Calu3 (cell line): ENCODE results near the gene CACNA2D3. TPM values are rescaled to one million over a fixed set of nuclear protein-coding genes. Genes with fewer than 3 reads are reported as not detected.

ENCODE experiments used
- BruUV-seq: library from RNA; stranded (reverse); fragments of 400-500 nt; replicated peaks from 2 replicates; lab custom pipeline; 2021; lab: Mats Ljungman, UMichigan
- CTCF ChIA-PET: fragments of 300-600 bp; sonication (Branson Sonifier 250); formaldehyde crosslinking; loops from one replicate; lab custom pipeline; 2022; ENCODE audit warnings: antibody characterized with exemption; lab: Charles Lee
- DNase-seq: peaks from one replicate; pipeline ENCODE4 v3.0.0; 2022
- H3K27ac Mint-ChIP-seq: one replicate; pipeline ENCODE4 v1.8.0; 2022; ENCODE audit warnings: mixed read lengths; ENCODE audit not compliant: unreplicated experiment
- H3K27me3 Mint-ChIP-seq: one replicate; pipeline ENCODE4 v1.8.0; 2022; ENCODE audit warnings: mixed read lengths; ENCODE audit not compliant: unreplicated experiment
- H3K36me3 Mint-ChIP-seq: one replicate; pipeline ENCODE4 v1.8.0; 2022; ENCODE audit warnings: mild to moderate bottlenecking, moderate library complexity, mixed read lengths; ENCODE audit not compliant: insufficient read depth, unreplicated experiment
- H3K4me1 Mint-ChIP-seq: one replicate; pipeline ENCODE4 v1.8.0; 2022; ENCODE audit warnings: mild to moderate bottlenecking, low read depth, mixed read lengths; ENCODE audit not compliant: unreplicated experiment
- H3K4me3 Mint-ChIP-seq: one replicate; pipeline ENCODE4 v1.8.0; 2022; ENCODE audit warnings: mild to moderate bottlenecking, low read depth, moderate library complexity, mixed read lengths; ENCODE audit not compliant: unreplicated experiment
- H3K9me3 Mint-ChIP-seq: one replicate; pipeline ENCODE4 v1.8.0; 2022; ENCODE audit warnings: low read depth, mixed read lengths; ENCODE audit not compliant: unreplicated experiment
- CTCF ChIP-seq: fragments of 200-600 bp; IDR thresholded peaks from one replicate; pipeline ENCODE4 v1.8.0; 2022; ENCODE audit warnings: antibody characterized with exemption; ENCODE audit not compliant: unreplicated experiment
- intact Hi-C: fragments of 100-400 bp; cut with micrococcal nuclease; formaldehyde crosslinking; loops from one replicate; pipeline ENCODE4 v1.10.0; 2022; ENCODE audit not compliant: unreplicated experiment
- total RNA-seq: library from RNA; stranded (reverse); gene quantifications from 2 replicates; pipeline ENCODE4 v1.2.3, GENCODE V29; 2022

CACNA2D3 gene
- total RNA-seq, 1 experiment from 2014 or later, result not detected

GRCh38 chr3:54871867-54872266 is 749.5 kb downstream of the CACNA2D3 start:
- peaks cover 24% of the 10 kb centered on the region for H3K27me3 Mint-ChIP-seq
- H3K4me3 Mint-ChIP-seq, result no peak overlapping the region
- no TSS peak for BruUV-seq
- TF ChIP-seq CTCF, result no peak
- no peak for DNase-seq
- CTCF ChIA-PET, result no interaction called here
- peaks cover 3% of the 10 kb centered on the region for H3K9me3 Mint-ChIP-seq
- H3K4me1 Mint-ChIP-seq, result no peaks in the 10 kb centered on the region
- H3K27ac Mint-ChIP-seq, result no peak overlapping the region
- intact Hi-C loops, result loop anchor here (5.0 kb wide), 1 partner anchor 310 kb away; no protein-coding TSS in a partner anchor
- H3K36me3 Mint-ChIP-seq, result no peaks in the 10 kb centered on the region

GRCh38 chr3:54873059-54874010 is 751.0 kb downstream of the CACNA2D3 start:
- Mint-ChIP-seq H3K9me3 (peaks cover 3% of the 10 kb centered on the region), H3K4me3 (no peak overlapping the region), H3K27ac (no peak overlapping the region), H3K36me3 (no peaks in the 10 kb centered on the region), H3K27me3 (peaks cover 29% of the 10 kb centered on the region), H3K4me1 (no peaks in the 10 kb centered on the region)
- DNase-seq, result no peak
- CTCF ChIA-PET, result no interaction called here
- intact Hi-C loops, result loop anchor here (5.0 kb wide), 1 partner anchor 309 kb away; no protein-coding TSS in a partner anchor
- TF ChIP-seq CTCF, result no peak
- no TSS peak for BruUV-seq

GRCh38 chr3:54874816-54875556 is 752.6 kb downstream of the CACNA2D3 start:
- Mint-ChIP-seq H3K9me3 (peaks cover 3% of the 10 kb centered on the region), H3K27me3 (peaks cover 29% of the 10 kb centered on the region), H3K36me3 (no peaks in the 10 kb centered on the region), H3K4me1 (no peaks in the 10 kb centered on the region), H3K4me3 (no peak overlapping the region), H3K27ac (no peak overlapping the region)
- DNase-seq, result no peak
- CTCF ChIA-PET, result no interaction called here
- intact Hi-C loops, result loop anchor here (5.0 kb wide), 1 partner anchor 307 kb away; no protein-coding TSS in a partner anchor
- BruUV-seq, result no TSS peak
- TF ChIP-seq CTCF, result no peak

GRCh38 chr3:54875596-54876268 is 753.4 kb downstream of the CACNA2D3 start:
- CTCF ChIA-PET, result no interaction called here
- BruUV-seq, result no TSS peak
- Mint-ChIP-seq H3K4me1 (no peaks in the 10 kb centered on the region), H3K9me3 (peaks cover 3% of the 10 kb centered on the region), H3K27ac (no peak overlapping the region), H3K27me3 (peaks cover 29% of the 10 kb centered on the region), H3K36me3 (no peaks in the 10 kb centered on the region), H3K4me3 (no peak overlapping the region)
- TF ChIP-seq CTCF, result no peak
- DNase-seq, result no peak
- intact Hi-C loops, result no loop called here
